Sciatic nerve (tissue), 2 donors: ENCODE results near the gene KRT35. TPM values are rescaled to one million over a fixed set of nuclear protein-coding genes. Genes with fewer than 3 reads are reported as not detected.

Source experiments
- ATAC-seq: fragments of 200-7000 bp; cut with Tn5 transposase; one replicate; pipeline ENCODE4 v1.9.1; 2020; ENCODE audit warnings: mild to moderate bottlenecking, moderate library complexity
- DNase-seq: peaks from one replicate; pipeline ENCODE4 v3.0.0-alpha.2; 2020; ENCODE audit warnings: low spot score
- intact Hi-C: fragments of 100-400 bp; cut with DNase I; formaldehyde crosslinking; loops from one replicate; pipeline ENCODE4 v1.14.2; 2022
- total RNA-seq: library from RNA; stranded (reverse); fragmentation: NEBNext Ultra II Directional; extraction: Animal tissue kit (Norgen Biotek cat#: 25700); gene quantifications from one replicate; pipeline ENCODE4 v1.2.1, GENCODE V29; 2021
- donor health status: DM: no; HTN: no; CAD: no.
- donor health status: DM: no; HTN: no; CAD: no.

KRT35 gene
- total RNA-seq, 1 donor from 2014 or later: 0.18 TPM

DNA sequence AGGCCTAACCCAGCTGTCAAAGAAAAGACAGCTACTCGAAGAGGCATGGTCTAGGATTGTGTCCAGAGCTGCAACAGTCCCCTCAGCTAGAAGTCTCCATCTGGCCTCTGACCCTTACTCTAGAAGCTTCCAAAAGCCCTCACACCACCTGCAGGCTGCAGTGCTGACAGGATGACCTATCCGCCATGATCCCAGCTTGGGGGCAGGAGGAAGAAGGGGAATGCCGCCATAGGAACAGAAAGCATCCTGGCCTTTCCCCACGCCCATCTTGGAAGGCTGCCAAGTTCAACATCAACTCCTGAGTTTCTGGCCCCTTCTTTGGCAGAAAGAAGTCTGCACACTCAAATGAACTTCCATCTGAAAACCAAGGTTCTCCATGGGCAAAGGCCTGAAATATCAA is 11.8 kb upstream of the KRT35 start:
- DNase-seq: peak; percentile 81
- intact Hi-C loops: no loop called here
- ATAC-seq: peak; percentile 62

DNA sequence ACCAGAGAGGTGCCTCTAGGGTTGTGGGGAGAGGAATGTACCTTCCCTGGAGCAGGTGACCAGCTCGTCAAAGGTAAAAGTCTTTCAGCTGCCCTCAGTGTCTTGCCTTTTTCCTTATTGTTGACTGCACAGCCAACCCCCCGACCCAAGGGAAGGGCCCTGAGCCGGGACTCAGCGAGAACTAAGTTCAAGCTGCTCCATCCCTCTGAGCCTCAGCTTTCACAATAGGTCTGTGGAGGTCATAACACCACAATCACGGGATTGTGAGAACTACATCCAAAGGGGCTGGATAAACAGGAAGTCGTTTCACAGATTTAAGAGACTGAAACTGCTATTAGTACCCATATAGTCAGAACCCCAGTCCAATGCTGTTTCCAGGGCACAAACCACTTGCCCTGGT is 11.4 kb upstream of the KRT35 start:
- ATAC-seq (peak; percentile 94), DNase-seq (no peak)
- intact Hi-C loops: no loop called here

DNA sequence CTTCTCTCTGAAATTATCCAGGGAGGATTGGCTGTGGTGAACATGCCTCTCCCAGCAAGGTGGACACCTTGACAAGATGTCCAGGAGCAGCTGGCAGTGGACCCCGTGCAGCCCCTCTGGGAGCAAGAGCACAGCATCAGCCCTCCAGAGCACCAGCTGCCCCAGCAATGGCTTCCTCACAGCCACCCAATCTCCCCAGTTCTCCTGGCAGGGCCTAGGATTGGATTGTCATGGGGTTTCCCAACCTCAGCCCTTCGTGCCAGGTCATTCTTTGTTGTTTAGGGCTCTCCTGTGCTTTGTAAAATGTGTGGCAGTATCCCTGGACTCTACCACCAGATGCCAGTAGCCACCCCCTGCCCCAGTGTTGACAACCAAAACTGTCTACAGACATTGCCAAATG is 10.5 kb upstream of the KRT35 start:
- intact Hi-C loops: no loop called here
- no peak for ATAC-seq
- no peak for DNase-seq

- no peak for ATAC-seq
- intact Hi-C loops: loop anchor here (1.0 kb wide), 1 partner anchor 41 kb away; no protein-coding TSS in a partner anchor
- DNase-seq: no peak
Measured at GRCh38 chr17:41490000-41490990, 9.3 kb upstream of the KRT35 start.

DNA sequence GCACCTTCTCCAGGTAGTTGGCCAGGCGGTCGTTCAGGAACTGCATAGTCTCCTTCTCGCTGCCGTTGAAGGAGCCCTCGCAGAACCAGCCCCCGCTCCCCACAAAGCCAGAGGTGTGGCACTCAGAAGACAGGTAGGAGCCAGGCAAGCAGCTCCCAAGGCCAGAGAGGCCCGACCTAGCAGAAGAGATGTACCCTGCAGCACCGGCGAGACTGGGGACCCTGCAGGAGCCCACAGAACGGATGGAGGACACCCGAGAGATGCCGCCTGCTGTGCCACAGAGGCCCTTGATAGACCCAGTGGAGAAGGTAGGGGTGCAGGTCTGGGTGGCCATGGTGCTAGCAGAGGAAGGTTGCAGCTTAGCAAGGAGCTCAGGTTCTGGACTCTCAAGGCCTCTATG is 8.6 kb upstream of the KRT35 start, which contains the start of gene KRT36:
Gene KRT36, minus strand, starts transcription at position 380 of the 400 bp plus-strand sequence. Its CDS starts 46 bp downstream, at position 334.
- intact Hi-C loops: no loop called here
- DNase-seq (no peak), ATAC-seq (no peak)

GRCh38 chr17:41486809-41487530 is 6.0 kb upstream of the KRT35 start:
- intact Hi-C loops: no loop called here
- ATAC-seq (no peak), DNase-seq (no peak)

- ATAC-seq (no peak), DNase-seq (no peak)
- intact Hi-C loops: no loop called here
Measured at GRCh38 chr17:41486316-41486715, 5.4 kb upstream of the KRT35 start.

DNA sequence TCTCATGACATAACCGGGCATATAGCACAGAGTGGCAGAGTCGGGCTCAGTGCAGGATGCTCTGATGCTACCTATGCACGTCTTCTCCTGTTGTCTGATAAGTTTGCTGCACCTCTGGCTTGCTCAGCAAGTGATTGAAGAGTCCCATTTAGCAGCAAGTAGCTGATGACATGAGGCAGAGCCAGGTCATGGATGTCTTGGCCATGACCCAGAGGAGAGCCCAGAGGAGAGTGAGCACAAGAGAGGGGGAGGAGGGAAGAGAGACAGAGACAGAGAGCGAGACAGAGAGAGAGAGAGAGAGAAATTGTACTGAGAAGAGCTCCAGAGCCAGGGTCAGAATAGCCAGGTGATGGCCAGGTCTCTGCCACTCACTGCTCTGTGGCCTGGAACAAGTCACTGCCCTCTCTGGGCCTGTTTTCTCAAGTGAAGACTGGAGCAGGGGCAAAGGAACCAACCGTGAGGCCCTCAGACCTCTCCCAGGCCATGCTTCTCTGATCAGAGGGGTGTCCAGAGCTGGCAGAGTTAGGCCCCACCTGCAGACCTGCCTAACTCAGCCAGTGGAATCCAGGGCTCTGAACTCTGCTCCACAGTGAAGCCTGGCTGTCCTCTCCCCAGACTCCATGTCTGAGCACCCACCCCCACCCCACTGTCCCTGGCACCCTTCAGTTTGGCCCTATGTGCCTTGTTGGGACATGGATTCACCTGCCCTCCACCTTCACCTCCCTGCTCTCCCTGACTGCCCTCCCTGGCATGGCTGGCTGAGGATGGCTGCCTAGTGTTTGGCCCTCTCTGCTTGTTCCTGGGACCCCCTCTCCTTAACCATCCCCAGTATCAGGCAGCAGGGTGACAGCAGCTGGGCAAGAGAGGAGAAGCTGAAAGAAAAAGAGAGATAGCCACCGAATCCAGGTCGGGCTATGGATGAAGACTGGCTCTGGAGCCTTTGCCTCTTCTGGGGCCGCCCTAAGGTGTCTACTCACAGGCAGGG is 4.3 kb upstream of the KRT35 start:
- intact Hi-C loops: no loop called here
- DNase-seq (no peak), ATAC-seq (no peak)

GRCh38 chr17:41483991-41484826 is 3.3 kb upstream of the KRT35 start:
- ATAC-seq (no peak), DNase-seq (no peak)
- intact Hi-C loops: no loop called here

GRCh38 chr17:41483531-41483930 is 2.6 kb upstream of the KRT35 start:
- no peak for ATAC-seq
- DNase-seq: no peak
- intact Hi-C loops: no loop called here

DNA sequence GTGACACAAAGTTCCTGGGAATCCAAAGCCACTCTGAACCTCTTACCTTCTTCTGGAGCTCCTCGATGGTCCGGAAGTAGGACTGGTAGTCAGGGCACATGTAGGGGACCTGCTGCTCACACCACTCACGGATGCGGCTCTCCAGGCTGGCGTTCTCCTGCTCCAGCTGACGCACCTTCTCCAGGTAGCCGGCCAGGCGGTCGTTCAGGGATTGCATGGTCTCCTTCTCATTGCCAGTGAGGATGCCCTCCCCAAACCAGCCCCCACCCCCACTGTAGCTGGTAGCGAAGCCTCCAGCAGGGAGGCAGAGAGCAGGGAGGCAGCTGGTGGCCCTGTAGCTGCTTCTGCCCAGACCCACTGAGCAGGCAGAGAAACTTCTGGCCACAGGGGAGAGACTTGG is 370 bp downstream of the KRT35 start:
- intact Hi-C loops: no loop called here
- no peak for DNase-seq
- no peak for ATAC-seq

DNA sequence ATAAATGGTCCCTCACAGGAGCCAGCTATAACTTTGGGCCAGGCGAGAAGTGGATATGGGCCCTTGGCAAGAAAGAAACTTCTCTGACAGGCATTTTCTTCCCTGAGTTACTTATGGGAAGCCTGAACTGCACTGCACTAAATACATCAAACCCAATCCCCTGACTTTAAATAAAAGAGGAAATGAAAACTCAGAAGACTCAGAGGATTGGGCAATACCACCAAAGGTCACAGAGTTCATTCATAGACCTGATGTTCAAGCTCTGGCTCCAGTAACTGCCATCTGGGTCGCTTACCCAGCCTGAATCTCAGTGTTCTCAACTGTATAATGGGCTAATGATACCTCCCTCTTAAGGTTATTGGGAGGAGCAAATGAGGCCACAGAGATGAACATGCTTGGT is 815 bp downstream of the KRT35 start:
- intact Hi-C loops: no loop called here
- DNase-seq (no peak), ATAC-seq (no peak)

DNA sequence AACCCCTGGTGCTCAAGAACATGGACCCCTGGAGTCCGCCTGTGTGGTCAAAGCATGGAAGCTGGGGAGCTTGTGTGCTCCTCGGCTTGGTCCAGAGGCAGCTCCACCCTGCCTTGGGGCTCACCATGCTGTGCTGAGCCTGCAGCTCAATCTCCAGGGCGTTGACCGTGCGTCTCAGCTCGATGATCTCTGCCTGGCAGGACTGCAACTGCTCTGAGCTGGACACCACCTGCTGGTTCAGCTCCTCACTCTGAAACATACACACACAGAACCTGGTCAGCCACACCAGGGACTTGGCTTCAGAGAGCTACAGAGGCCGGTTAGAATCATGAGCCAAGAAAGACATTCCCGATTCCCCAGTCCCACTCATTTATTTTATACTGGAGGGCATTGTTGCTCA is 2.7 kb downstream of the KRT35 start:
- DNase-seq: no peak
- ATAC-seq: peak; percentile 51
- intact Hi-C loops: no loop called here

GRCh38 chr17:41476866-41477815 is 3.8 kb downstream of the KRT35 start:
- intact Hi-C loops: no loop called here

DNA sequence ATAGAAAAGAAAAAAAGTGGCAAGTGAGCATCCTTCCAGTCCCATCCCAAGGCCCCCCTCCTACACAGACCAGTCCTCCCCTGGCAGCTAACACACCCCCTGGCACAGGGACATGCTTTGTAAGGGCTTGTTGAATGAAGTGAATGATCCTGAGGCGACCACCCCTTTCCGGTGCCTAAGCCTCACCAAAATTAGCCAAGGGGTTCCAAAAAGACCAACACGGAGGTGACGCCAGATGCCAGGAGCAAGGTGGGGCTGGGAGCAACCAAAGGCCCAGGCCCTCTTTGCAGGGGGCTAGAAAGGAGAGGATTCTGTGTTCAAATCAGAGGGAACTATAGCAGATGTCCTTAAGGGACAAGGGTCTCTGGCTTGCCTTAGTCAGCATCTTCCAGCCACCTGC is 5.5 kb downstream of the KRT35 start:
- ATAC-seq: no peak
- DNase-seq: no peak
- intact Hi-C loops: no loop called here

More at GRCh38 chr17:41476866-41477815, 3.8 kb downstream of the KRT35 start:
- peak; percentile 54 for DNase-seq
- ATAC-seq: peak; percentile 34

DNA sequence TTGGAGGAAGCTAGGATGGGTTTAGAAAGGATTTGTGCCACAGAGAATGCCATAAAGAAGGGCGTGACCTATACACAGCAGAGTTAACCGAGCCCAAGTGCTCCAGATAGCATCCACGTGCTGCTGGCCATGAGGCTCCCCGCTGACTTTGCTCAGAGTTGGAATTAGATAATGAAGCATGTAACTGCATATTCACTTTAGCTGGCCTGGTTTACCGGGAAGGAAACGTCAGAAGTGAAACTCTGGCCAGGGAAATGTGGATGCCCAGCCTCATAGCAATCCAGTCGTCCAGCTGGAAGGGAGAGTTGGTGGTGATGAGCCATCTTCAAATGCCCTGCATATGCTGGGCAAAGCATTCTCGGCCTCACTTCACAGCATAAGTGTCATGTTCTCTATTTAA is 6.1 kb downstream of the KRT35 start:
- no peak for DNase-seq
- ATAC-seq: no peak
- intact Hi-C loops: no loop called here

- DNase-seq: no peak
- no peak for ATAC-seq
- intact Hi-C loops: no loop called here
Measured at GRCh38 chr17:41468346-41468745, 12.6 kb downstream of the KRT35 start.
